Tibial nerve (tissue), 4 donors: Measurements from ENCODE around the gene RAB3IL1. TPM values are rescaled to one million over a fixed set of nuclear protein-coding genes. Genes with fewer than 3 reads are reported as not detected.
A peak's percentile ranks its signal among the peaks of the same experiment; 100 is the strongest.

Source experiments
- DNase-seq, 2 donors: peaks; one replicate each; pipeline ENCODE4 v3.0.0-alpha.2; 2019; ENCODE audit warnings: low spot score in 2 of 2
- H3K27ac ChIP-seq, 4 donors: fragments of 200-600 bp; sonication (generic) in 3 of 4; one replicate each; pipeline ENCODE4 v1.5.1; 2017 to 2019; ENCODE audit warnings: mild to moderate bottlenecking in 1 of 4
- H3K27me3 ChIP-seq, 2 donors: fragments of 200-600 bp; sonication (generic) in 1 of 2; one replicate each; pipeline versions ENCODE4 v1.5.1 to v1.6.0; 2017 to 2019
- H3K36me3 ChIP-seq, 3 donors: fragments of 200-600 bp; sonication (generic); one replicate each; pipeline ENCODE4 v1.5.1; 2018 to 2019
- H3K4me1 ChIP-seq, 4 donors: fragments of 200-600 bp; sonication (generic) in 3 of 4; one replicate each; pipeline ENCODE4 v1.5.1; 2017 to 2019
- H3K4me3 ChIP-seq, 4 donors: fragments of 200-600 bp; sonication (generic) in 3 of 4; one replicate each; pipeline ENCODE4 v1.5.1; 2017 to 2019; ENCODE audit warnings: mild to moderate bottlenecking in 1 of 4, moderate library complexity in 1 of 4
- H3K9me3 ChIP-seq, 4 donors: fragments of 200-600 bp; sonication (generic) in 3 of 4; one replicate each; pipeline ENCODE4 v1.5.1; 2017 to 2019
- CTCF ChIP-seq, 5 experiments: fragments of 200-600 bp in 3 of 5; fragments of 450-650 bp in 2 of 5; sonication (generic) in 3 of 5; IDR thresholded peaks; one replicate each; pipeline ENCODE4 v1.5.1; 2016 to 2019; ENCODE audit warnings: antibody characterized with exemption in 5 of 5, mild to moderate bottlenecking in 3 of 5, moderate library complexity in 2 of 5
- EP300 ChIP-seq, 2 donors: sonication (generic); formaldehyde crosslinking; IDR thresholded peaks; one replicate each; pipeline ENCODE4 v1.6.1; 2017; ENCODE audit warnings: antibody characterized with exemption in 2 of 2, mild to moderate bottlenecking in 1 of 2
- POLR2A ChIP-seq, 2 donors: fragments of 450-650 bp; IDR thresholded peaks; one replicate each; pipeline ENCODE4 v1.6.1; 2017; ENCODE audit warnings: antibody characterized with exemption in 2 of 2, mild to moderate bottlenecking in 2 of 2, moderate library complexity in 2 of 2
- WGBS, 2 donors: methylation state at CpG; one replicate each; pipeline ENCODE4 v1.1.5; 2018; 5-methylcytosine and 5-hydroxymethylcytosine counted together
- total RNA-seq, 4 donors: library from RNA; depleted of rRNA; stranded (reverse); fragments of >200 nt; gene quantifications; one replicate each; pipeline ENCODE4 v1.1.0, GENCODE V29; 2016

The RAB3IL1 gene
- total RNA-seq, 4 donors from 2014 or later: 58.8 to 127 (median 71.1) TPM

- no peak overlapping the region for H3K4me3 ChIP-seq
- DNase-seq: no peak
- WGBS, 2 donors: 52% methylated on average over 2 to 3 of the region's 3 CpGs
- peak overlapping the region in 3 of 4 donors; percentile 2 to 53 (median 28) for H3K27ac ChIP-seq
- H3K36me3 ChIP-seq: peaks cover 0 to 39% (median 0%) of the 10 kb centered on the region in 3 donors
- H3K4me1 ChIP-seq: peaks cover 0 to 45% (median 3%) of the 10 kb centered on the region in 4 donors
- no peaks in the 10 kb centered on the region for H3K27me3 ChIP-seq
- H3K9me3 ChIP-seq: no peaks in the 10 kb centered on the region
- TF ChIP-seq EP300 (IDR thresholded peaks at IDR 0.05) (no peak), POLR2A (IDR thresholded peaks at IDR 0.05) (no peak), CTCF (IDR thresholded peaks at IDR 0.05) (no peak)
These were observed 36.0 kb downstream of the RAB3IL1 start for GRCh38 chr11:61881397-61881796.

GRCh38 chr11:61880454-61880853 lies 36.9 kb downstream of the RAB3IL1 start:
- H3K27ac ChIP-seq: no peak overlapping the region
- WGBS, 2 donors: 60 to 61% methylated on average over 6 of the region's 6 CpGs

GRCh38 chr11:61880031-61880430 lies 37.3 kb downstream of the RAB3IL1 start:
- Histone ChIP-seq H3K27me3 (no peaks in the 10 kb centered on the region), H3K4me3 (no peak overlapping the region), H3K4me1 (peaks cover 0 to 32% (median 3%) of the 10 kb centered on the region in 4 donors), H3K9me3 (no peaks in the 10 kb centered on the region), H3K27ac (no peak overlapping the region), H3K36me3 (peaks cover 0 to 49% (median 2%) of the 10 kb centered on the region in 3 donors)
- DNase-seq: no peak
- 84 to 93% methylated on average over 11 of the region's 11 CpGs for WGBS, 2 donors
- TF ChIP-seq CTCF (IDR thresholded peaks at IDR 0.05) (no peak), EP300 (IDR thresholded peaks at IDR 0.05) (no peak), POLR2A (IDR thresholded peaks at IDR 0.05) (no peak)

More at GRCh38 chr11:61880454-61880853, 36.9 kb downstream of the RAB3IL1 start:
- peaks cover 0 to 36% (median 3%) of the 10 kb centered on the region in 4 donors for H3K4me1 ChIP-seq
- H3K36me3 ChIP-seq: peaks cover 0 to 48% (median 2%) of the 10 kb centered on the region in 3 donors
- H3K9me3 ChIP-seq: no peaks in the 10 kb centered on the region
- no peaks in the 10 kb centered on the region for H3K27me3 ChIP-seq
- TF ChIP-seq CTCF (IDR thresholded peaks at IDR 0.05): no peak
- TF ChIP-seq EP300 (IDR thresholded peaks at IDR 0.05): no peak
- H3K4me3 ChIP-seq: no peak overlapping the region
- DNase-seq: no peak

GRCh38 chr11:61879152-61879551 lies 38.2 kb downstream of the RAB3IL1 start:
- WGBS, 2 donors: 78 to 86% methylated on average over 6 to 7 of the region's 7 CpGs
- H3K4me1 ChIP-seq: peaks cover 0 to 39% (median 3%) of the 10 kb centered on the region in 4 donors
- H3K27me3 ChIP-seq: no peaks in the 10 kb centered on the region
- no peak for DNase-seq
- H3K9me3 ChIP-seq: no peaks in the 10 kb centered on the region
- no peak overlapping the region for H3K27ac ChIP-seq
- no peak overlapping the region for H3K4me3 ChIP-seq
- TF ChIP-seq CTCF (IDR thresholded peaks at IDR 0.05) (no peak), EP300 (IDR thresholded peaks at IDR 0.05) (no peak), POLR2A (IDR thresholded peaks at IDR 0.05) (no peak)
- peaks cover 0 to 51% (median 2%) of the 10 kb centered on the region in 3 donors for H3K36me3 ChIP-seq

- Histone ChIP-seq H3K4me3 (no peak overlapping the region), H3K27me3 (no peaks in the 10 kb centered on the region), H3K36me3 (peaks cover 0 to 73% (median 2%) of the 10 kb centered on the region in 3 donors), H3K4me1 (peaks cover 0 to 41% (median 11%) of the 10 kb centered on the region in 4 donors), H3K27ac (no peak overlapping the region), H3K9me3 (no peaks in the 10 kb centered on the region)
- no peak for DNase-seq
- no peak for TF ChIP-seq POLR2A (IDR thresholded peaks at IDR 0.05)
- TF ChIP-seq EP300 (IDR thresholded peaks at IDR 0.05): no peak
- no peak for TF ChIP-seq CTCF (IDR thresholded peaks at IDR 0.05)
- 91 to 92% methylated on average over 13 to 14 of the region's 14 CpGs for WGBS, 2 donors
These were observed 41.7 kb downstream of the RAB3IL1 start for GRCh38 chr11:61875698-61876097.
